ENCODE results near the gene PRSS50.

Gene PRSS50

GRCh38 chr3:46721009-46721408, 3.3 kb upstream of the PRSS50 start:
- no peak for ATAC-seq
- peak; percentile 46; the same call in 1 of the 2 replicates for TF ChIP-seq ZNF8 (CRISPR knock-in tag; IDR thresholded peaks at IDR 0.05)
- TF ChIP-seq CREB5 (CRISPR knock-in tag; IDR thresholded peaks at IDR 0.05; ENCODE audit: low read depth), result no peak

- TF ChIP-seq ARNTL (CRISPR knock-in tag; IDR thresholded peaks at IDR 0.05; ENCODE audit: borderline replicate concordance, low read depth) (no peak), CSRNP3 (CRISPR knock-in tag; IDR thresholded peaks at IDR 0.05) (no peak), ZNF70 (CRISPR knock-in tag; IDR thresholded peaks at IDR 0.05) (no peak), ZFP3 (CRISPR knock-in tag; IDR thresholded peaks at IDR 0.05) (no peak), RARB (CRISPR knock-in tag; IDR thresholded peaks at IDR 0.05) (no peak), ZC3H10 (CRISPR knock-in tag; IDR thresholded peaks at IDR 0.05) (no peak), ZFP30 (CRISPR knock-in tag; IDR thresholded peaks at IDR 0.05) (no peak), SNAI2 (CRISPR knock-in tag; IDR thresholded peaks at IDR 0.05) (no peak), TCF4 (CRISPR knock-in tag; IDR thresholded peaks at IDR 0.05; ENCODE audit: borderline replicate concordance) (no peak), ZNF565 (CRISPR knock-in tag; conservative IDR thresholded peaks at IDR 0.05; ENCODE audit: low read depth) (no peak), PPARA (CRISPR knock-in tag; IDR thresholded peaks at IDR 0.05; ENCODE audit: borderline replicate concordance) (no peak), BACH2 (CRISPR knock-in tag; IDR thresholded peaks at IDR 0.05; ENCODE audit: borderline replicate concordance) (no peak), TOX (CRISPR knock-in tag; IDR thresholded peaks at IDR 0.05; ENCODE audit: borderline replicate concordance) (no peak), CREB5 (CRISPR knock-in tag; IDR thresholded peaks at IDR 0.05; ENCODE audit: low read depth) (no peak), OSR1 (CRISPR knock-in tag; IDR thresholded peaks at IDR 0.05) (no peak), TSHZ2 (CRISPR knock-in tag; IDR thresholded peaks at IDR 0.05) (no peak)
- no peak for ATAC-seq
Measured at GRCh38 chr3:46719735-46720271, 2.1 kb upstream of the PRSS50 start.

- no peak for ATAC-seq
- TF ChIP-seq RARB (CRISPR knock-in tag; IDR thresholded peaks at IDR 0.05) (no peak), SNAI2 (CRISPR knock-in tag; IDR thresholded peaks at IDR 0.05) (no peak), ARNTL (CRISPR knock-in tag; IDR thresholded peaks at IDR 0.05; ENCODE audit: borderline replicate concordance, low read depth) (no peak), POU6F1 (CRISPR knock-in tag; IDR thresholded peaks at IDR 0.05; ENCODE audit: borderline replicate concordance, low read depth) (no peak), ZC3H10 (CRISPR knock-in tag; IDR thresholded peaks at IDR 0.05) (no peak), PPARA (CRISPR knock-in tag; IDR thresholded peaks at IDR 0.05; ENCODE audit: borderline replicate concordance) (no peak), GLIS3 (CRISPR knock-in tag; IDR thresholded peaks at IDR 0.05) (no peak), ZNF70 (CRISPR knock-in tag; IDR thresholded peaks at IDR 0.05) (no peak), ZNF8 (CRISPR knock-in tag; IDR thresholded peaks at IDR 0.05) (no peak), BACH2 (CRISPR knock-in tag; IDR thresholded peaks at IDR 0.05; ENCODE audit: borderline replicate concordance) (no peak), ESRRG (CRISPR knock-in tag; IDR thresholded peaks at IDR 0.05) (no peak), OSR1 (CRISPR knock-in tag; IDR thresholded peaks at IDR 0.05) (no peak), ISL1 (CRISPR knock-in tag; IDR thresholded peaks at IDR 0.05) (no peak), ZFP3 (CRISPR knock-in tag; IDR thresholded peaks at IDR 0.05) (no peak), CSRNP3 (CRISPR knock-in tag; IDR thresholded peaks at IDR 0.05) (no peak)
Measured at GRCh38 chr3:46719044-46719565, 1.4 kb upstream of the PRSS50 start.
